Stimulated activated CD4-positive, alpha-beta T cell treated with anti-CD3 and anti-CD28 coated beads, Interleukin-2, amount 100 ng/mL, for 24 hours (primary cell): ENCODE data around the gene NFIX.

Source experiments
- DNase-seq, 2 donors: peaks; one replicate each; pipeline ENCODE4 v3.0.0-alpha.2; 2020

NFIX gene

DNA sequence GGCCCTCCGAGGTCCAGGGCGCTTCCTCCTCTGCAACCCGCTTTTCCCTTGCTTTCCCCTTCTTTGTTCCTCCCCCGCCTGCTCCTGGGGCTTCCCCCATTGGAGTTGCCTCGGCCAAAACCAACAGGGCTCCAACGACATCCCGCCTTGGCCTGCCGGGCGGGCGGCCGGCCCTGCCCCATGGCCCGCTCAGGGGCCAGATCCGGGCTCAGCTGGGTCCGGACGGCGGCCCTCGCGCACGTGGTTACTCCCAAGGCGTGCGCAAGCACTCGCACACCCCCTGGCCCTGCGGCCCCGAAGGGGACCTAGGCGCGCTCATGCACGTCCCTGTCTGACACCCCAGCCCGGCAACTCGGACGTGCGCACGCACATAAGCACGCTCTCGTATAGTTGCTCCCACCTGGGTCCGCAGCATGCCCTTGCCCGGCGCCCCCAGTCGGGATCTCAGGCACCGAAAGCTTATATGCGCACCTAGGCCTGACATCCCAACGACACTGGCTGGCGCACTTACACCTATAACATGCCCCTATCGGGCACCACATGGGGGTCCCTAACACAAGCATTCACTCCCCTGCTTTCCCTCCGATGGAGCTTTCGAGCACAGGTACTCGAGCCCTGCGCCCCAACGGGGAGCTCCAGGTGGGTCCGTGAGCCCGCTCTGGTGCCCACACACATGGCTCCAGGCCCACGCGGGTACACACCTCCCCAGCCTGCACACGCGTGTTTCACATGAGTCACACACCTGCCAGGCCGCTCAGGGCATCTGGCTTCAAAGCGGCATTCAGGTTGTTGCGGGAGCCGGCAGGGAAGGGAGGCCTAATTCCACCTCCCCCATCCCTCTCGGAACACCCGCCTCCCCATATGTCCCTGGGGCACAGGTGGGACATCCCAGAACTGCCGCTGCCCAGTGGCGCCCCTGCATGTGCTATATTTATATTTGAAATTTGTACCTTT is 15.0 kb downstream of the NFIX start:
- DNase-seq, result no peak

DNA sequence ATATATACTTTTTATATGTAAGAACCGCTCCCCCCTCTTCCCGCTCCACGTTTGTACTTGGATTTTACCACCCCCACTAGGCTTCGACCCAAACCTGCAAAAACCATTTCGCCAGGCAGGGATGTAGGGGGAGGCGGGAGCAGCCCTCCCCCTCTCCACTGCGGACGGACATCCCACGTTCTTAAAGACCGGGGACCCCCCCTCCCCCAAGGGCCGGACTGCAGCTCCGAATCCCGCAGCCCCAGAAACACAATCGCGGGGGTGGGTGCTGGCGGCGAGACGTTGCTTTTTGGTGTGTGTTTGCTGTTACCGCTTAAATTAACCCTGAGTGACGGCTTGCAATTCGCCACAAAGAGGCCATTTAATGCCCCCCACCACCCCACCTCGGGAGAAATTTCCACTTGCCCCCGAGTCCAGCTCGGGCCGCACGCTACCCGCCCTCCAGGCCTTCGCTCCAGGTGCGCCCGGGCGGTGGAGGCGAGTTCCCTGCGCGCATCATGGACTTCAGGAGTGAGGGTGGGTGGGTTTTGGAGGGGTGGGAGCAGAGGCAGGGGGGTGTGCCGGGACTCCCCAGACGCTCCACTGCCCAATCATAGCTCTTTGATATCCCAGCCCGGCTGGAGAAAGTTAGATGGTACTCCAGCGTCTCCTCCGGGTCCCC is 15.8 kb downstream of the NFIX start:
- no peak for DNase-seq

DNA sequence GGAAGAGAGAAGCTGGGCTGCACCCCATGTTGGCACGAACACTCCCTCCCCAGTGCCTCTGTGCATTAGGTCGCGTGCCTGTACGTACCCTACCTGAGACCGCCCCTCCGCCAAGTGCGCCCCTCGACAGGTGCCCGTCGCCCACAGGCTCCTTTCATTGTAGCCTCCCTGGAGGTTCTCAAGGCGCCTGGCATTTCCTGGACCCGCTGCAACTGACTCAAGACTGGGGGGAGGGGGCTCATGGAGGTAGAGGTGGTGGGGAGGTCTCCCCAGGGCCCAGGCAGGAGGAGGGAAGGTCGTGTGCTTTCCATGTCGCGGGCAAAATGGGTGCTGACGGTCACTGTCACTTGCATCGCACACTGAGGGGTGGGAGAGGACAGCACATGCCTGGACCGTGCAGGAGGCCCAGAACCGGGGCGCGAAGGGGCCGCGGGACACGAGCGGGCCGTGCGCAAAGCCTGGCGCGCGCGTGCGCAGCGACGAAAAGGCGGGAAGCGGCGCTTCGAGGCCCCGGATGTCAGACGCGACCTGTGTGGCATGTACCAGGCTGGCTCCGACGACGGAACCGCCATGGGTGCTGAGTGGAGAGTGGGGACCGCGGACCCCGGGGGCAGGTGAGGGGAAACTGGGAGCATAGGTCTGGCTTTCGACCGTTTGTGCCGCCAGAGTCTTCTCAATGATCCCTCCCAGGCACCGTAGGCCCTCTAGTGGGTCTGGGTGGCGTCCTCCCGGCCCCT is 16.5 kb downstream of the NFIX start:
- peak in 1 of 2 donors; percentile 39 for DNase-seq

DNA sequence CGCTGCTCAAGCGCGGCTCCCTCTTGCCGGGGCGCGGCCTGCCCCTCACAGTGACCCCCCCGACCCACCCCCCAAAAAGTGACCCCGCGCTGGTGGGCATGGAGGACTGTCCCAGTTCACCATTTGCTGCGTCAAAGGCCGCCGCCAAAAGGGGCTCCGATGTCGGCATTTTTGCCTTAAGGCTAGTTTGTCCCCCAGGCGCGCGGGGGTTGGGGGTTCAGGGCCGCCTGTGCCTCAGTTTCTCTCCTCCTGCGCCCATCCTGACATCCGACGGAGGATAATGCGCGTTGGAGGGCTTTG is 17.1 kb downstream of the NFIX start:
- no peak for DNase-seq

DNA sequence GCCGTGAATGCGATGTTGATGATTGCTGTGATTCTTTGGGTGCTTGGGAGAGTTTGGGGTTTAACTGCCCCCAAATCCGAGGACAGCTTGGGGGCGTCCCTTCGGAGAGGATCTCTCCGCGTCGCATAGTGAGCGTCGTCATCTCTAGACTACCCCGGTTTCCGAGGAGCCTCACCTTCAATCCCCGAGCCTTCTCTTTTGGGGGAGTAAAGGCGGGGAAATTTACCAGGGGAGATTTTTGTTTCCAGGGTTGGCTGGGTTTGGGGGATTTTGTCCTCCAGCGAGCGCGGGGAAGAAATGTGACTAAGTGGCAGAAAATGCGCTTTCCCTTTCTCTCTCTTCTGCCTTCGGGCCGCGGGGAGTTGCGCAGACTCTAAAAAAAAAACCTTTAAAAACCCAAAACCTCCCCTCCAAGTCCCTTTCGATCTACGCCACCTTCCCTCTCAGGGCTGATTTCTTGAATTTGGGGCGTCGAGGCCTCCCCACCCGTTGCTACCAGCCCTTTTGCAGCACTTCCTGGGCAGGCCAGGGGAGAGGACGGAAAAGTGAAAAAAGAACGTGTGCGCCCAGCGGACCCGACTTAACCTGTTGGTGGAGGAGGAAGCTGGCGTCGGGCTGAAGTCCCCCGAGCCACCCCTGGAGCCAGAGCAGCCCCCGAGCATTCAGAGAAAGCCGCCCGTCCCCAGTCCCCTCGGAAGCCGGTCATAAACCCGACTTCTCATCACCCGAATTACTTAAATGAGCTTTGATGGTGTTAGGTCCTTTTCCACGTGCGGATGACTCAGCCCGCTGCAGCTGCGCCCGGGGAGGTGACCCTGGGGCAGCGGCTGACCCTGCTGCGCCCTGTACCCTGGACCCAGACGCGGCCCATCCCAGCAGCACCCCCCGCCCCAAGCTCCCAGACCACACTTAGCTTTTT is 17.7 kb downstream of the NFIX start:
- peak; percentile 39 to 44 for DNase-seq

DNA sequence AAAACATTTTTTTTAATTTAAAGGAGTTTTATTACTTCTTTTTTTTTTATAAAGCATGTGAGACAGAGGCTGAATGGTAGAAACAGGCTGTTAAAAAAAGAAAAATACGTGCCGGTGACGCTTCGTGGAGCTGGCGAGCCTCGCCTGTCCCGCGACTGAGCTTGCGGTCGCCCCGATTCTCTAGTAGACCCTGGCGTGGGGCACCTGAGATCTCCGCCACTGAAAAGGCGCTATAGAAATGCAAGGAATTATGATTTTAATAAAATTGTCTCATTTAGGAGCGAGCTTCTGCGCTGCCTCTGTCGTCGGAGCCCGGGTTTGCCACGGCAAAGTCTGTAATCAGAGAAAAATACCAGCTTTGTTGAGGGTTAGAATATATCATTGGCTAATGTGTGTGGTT is 18.4 kb downstream of the NFIX start:
- DNase-seq, result no peak

DNA sequence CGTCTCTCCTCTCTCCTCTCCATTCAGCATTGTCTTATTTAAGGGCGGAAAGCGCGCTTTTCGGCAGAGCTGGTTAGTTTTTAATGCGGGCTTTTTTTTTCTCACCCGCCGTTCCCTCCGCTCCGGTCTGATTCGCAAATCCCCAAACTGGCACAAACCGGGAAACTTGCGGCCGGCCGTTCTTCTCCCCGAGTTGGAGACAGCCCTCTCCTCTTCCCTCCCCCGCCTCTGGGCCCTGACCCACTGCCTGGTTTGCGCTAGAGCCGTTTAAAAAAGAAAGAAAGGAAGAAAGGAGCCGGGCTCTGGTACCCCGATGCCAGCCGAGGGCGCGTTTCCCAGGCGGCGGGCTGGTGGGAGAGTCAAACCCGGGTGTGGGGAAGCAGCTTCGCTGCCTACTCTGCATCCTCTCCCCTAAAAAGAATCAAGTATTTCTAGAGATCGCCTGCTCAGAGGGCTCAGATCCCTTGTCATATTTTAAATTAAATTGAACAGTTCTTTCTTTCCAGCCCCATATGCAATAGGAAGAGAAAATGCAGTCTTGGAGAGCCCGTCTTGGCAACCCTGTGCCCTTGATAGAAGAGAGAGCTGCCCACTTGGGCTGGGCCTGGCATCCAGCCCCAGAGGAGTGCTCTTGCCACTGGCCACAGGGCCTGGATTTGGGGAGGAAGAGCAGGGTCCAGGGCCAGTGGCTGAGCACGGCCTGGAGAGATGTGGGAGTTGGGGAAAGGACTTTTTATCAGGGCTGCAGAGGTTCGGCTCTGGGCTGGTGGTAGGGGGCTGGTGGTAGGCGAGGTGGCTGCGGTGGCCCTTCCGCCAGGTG is 19.0 kb downstream of the NFIX start:
- DNase-seq, result peak in 1 of 2 donors; percentile 26

DNA sequence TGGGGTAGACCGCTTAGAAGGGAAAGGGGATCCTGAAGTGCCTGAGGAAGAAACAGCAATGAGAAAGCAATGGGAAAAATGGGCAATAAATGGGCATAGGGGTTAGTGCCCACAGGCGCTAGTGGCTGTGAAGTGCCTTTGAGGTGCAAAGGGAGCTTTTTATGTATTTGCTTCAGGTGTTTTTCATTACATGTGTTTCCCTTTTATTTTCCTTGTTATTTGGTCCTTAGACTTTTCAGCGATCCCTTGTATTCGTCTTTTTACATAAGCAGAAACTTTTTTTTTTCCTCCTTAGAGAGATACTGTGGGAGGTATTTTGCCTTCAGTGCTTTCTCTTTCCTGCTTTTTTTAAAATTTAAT is 19.6 kb downstream of the NFIX start:
- no peak for DNase-seq

DNA sequence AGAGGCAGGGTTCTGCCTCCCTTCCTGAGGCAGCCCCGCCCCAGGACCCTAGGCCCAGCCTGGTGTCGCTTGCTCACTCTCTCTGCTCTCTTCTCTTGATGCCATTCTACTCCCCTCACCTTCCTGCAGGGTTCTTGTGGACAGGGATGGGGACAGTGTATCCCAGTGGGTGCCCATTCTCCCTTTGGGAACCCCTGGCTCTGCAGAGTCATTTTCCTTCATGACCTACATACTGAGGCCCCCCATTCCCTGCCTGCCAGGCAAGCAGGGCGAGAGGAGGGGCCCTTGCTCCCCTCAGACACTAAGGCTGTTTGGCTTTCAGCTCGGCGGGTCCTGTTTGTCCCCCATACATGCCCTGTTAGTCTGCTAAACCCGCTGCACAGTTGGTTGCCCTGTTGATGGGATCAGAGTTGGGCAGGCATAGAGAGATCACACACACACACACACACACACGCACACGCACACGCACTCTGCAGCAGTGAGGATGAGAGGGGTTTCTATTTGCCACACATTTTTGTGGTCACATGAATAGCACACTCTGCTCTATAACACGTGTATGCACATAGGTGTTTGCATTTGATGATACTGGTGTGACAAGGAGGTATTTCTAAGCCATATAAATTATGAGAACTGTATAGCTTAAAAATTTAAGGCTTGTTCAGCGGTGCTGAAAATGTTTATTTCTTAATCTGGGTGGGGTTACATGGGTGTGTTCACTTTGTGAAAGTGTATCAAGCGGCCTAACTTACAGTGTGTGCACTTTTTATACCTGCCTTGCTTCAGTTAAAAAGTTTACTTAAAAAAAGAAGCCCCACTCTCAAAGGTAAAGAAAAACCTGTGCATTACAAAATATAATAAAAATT is 20.3 kb downstream of the NFIX start:
- DNase-seq, result no peak

DNA sequence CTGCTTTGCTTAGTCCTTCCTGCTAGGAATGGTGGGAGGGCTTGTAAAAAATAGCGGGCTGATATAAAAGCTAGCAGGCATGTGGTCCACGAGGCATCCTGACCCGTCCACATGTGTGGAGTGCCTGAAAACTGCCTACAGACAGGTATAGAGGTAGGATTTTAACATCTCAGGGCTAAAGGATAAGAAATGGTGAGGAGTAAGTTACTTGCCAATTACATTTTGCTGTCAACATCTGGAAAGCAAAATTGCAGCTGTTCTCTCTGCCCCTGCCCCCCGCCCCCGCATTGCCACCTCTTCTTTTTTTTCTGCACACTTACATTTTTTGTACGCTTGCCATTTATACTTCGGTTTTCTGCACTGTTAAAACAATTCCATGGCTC is 21.0 kb downstream of the NFIX start:
- DNase-seq, result no peak

DNA sequence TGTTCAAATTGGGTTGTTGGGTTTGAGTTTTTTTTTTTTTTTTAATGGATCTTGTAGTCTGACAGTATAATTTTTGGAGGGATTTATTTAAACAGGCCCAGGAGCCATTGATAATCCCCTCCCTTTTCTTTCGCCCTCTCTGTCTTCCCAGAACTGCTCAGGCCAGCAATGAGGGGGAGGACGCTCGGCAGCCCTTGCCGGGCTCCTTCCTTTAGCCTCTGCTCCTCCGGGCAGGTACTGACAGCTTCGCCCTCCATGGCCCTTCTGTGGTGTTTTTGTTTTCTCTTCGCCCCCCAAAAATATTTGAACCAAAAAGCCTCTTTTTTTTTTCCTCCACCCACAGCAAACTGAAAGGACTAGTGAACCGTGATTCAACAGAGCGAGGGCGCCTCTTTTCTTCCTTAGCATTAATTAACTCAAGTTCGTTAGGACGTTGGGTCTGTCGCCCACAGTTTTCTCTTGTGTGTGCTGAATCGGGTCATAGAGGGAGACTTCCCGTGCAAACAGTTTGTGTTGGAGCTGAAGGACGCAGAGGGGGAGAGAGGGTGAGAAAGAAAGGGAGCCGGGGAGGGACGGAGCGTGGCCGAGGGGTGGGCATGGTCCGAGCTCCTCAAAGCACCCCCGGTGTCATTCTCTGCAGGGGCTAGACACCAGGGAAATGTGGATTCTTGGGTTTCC is 21.5 kb downstream of the NFIX start:
- no peak for DNase-seq

DNA sequence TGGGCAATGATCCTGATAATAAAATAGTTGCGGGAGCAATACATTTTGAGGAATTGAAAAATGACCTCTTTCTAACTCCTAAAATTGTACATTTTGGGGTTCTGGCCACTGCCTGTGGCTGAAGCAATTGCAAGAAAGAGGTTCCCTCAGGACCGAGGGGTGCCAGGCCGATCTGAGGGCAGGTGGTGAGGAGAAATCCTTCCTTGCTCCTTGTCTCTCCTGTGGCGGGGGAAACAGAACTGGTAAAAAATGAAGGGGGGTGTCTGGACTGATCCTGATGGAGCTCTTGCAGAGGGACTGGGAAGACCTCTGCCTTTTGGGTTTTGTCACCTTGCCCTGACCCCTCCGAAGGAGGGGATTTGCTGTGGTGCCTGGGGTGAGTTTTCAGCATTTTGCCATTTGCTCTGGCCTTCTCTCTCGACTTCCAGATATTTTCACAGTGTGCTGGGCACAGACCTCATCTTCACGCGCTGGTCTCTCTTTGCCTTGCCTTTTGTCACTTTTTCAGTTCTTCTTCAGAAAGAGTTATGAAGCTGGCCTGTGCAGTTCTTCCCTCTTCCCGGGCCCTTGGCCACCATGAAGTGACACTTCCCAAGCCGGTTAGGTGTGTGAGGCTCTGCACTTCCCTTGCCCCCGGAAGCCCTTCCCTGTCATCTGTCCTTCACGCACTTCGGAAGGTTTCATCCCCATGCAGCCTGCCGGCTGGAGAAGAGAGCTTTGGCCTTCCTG is 22.2 kb downstream of the NFIX start:
- DNase-seq, result no peak

DNA sequence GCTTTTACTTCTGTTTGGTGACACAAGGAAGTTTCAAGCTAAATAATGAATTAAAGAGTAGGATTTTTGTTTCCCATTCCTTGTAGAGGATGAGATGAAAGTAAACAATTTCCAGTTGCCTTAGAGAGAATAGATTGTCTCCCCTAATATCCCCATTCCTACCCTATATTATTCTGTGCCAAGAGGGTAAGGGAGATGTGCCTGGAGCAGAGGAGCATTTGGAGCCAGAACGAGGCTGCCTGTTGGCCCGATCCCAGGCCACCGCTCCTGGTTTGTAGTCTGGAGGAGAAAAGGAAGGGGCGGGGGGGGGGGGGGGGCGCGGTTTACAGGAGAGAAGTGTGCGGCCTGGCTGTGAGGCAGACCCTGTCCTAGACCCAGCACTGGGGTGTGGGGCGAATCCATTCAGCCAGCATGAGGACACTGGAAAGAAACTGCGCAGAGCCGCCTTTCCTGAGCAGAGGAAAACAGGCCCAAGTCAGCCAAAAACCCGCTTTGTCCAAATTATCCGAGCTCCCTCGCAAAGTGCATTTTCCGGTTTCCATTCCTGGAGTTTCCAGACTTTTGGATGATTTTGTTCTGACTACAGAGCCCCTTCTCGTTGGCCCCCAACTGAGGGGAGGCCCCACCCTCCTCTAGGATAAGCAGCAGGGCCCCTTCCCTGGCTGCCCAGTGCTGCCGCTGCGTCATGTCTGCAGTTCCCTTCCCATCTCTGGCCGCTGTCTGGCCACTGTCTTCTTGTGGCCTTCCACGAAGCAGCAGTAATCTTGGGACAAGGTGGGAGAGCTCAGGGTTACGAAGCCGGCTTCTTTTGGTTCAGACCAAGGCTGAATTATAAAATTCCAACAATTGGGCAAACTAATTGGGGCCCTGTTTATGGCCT is 23.0 kb downstream of the NFIX start:
- no peak for DNase-seq

DNA sequence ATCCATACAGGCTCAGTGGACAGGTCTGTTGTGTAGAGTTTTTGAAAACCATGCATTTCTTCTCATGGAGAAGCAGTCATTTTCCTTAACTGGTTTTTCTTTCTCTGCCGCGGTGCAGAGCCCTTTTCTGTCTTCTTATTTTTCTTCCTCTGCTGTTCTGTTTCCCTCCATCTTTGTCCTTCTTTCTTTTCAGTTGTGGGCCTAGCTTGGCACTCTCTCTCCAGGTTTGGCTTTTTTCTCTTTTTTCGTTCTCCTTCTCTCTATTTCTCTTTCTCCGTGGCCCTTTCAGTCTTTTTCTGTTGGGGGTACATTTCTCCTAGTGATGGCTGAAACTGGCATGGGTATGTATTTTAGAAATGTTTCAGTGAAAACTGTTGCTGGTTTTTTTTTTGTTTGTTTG is 24.1 kb downstream of the NFIX start:
- no peak for DNase-seq

DNA sequence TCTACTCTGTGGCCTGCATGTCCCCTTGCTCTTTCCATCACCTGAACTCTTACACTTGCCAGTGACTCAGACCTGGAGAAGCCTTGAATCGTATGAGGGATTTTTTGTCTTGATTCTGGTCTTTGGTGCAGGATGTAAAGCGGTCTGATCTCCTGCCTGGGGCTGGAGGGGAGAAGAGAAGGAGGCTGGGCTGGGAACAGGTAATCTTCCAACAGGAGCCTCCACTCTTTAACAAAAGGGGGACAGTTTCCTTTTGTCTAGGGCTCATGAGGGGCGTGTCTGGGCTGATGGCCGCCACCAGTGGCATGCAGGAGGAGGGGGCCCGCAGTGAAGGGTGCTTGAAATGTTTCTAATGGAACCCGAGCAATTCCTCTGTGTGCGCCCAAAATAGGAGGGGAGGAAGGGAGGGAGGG is 24.7 kb downstream of the NFIX start:
- DNase-seq, result no peak

DNA sequence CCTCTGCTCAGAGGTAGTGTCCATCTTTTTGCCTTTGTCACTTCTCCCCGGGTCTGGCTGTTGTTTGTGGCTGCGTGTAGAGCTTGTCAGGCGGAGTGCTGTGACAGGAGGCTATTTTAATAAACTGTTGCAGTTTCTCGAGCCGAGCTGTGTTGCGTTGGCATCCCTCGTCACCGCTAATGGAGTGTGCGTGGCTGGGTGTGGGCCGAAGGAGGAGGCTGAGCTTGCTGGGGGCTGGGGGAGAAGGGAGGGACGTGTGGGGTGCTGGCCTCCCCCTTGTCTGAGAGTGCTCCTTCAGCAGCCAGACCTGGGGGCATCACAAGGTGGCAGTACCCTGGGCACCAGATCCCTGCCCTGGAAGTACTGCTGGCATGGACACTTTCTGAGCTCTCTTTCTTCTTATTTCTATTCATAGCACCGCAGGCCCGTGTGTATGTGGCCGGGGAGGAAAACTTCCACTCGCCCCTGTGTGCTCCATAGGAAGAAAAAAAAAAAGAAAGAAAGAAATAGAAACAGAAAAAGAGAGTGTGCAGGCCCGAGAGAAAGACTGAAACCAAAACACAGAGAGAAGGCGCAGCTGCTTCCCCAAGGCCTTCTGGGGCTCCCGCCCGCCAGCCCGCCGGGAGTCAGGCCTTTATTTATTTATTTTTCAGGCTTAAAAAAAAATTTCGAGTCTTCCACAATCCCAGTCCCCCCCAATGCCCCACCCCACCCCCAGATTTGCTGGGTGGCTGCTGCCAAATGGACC is 27.0 kb downstream of the NFIX start:
- DNase-seq, result no peak

DNA sequence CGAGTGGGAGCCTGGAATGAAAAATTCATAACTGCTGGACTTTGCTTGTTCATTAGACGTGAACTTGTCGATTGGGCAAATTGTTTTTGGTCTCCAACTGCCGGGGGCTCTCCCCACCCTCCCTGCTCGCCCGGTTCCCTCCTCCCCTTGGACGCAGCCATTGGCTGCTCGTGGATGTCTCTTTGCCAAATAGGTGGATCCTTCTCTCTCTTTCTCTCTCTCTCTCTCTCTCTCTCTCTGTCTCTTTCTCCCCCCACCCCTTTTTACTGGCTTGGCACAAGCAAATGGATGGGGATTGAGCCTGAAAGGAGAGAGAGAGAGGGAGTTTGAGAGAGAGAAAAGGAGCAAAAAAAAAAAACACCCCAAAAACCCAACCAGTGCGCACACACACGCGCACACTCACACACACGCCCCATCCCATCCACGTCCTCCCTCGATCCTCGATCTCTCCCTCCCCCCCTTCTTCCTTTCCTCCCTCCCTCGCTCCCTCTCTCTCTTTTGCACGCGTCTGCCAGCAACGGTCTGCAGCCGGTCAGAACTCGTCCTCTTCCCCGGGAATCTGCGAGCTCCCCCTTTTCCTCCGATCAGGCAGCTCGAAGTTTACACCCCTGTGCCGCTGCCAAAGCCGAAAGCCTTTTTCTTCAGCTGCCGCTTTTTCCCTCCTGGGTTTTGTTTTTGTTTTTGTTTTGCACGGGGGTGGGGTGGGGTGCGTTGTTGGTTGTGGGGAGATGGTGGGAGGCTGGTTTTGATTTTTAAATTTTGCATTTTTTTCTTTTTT is 27.8 kb downstream of the NFIX start:
- DNase-seq, result no peak
